HuH-7.5 (cell line): ENCODE measurements around the gene ADAMTS2.
"Not testable (repeated sequence)": the region's sequence is repeated elsewhere in the genome, so short reads cannot be mapped to it uniquely, and the experiment has no call there.

Experiments used
- DNase-seq: peaks from one replicate; pipeline ENCODE4 v3.0.0; 2011; ENCODE audit warnings: low spot score

The ADAMTS2 gene

DNA sequence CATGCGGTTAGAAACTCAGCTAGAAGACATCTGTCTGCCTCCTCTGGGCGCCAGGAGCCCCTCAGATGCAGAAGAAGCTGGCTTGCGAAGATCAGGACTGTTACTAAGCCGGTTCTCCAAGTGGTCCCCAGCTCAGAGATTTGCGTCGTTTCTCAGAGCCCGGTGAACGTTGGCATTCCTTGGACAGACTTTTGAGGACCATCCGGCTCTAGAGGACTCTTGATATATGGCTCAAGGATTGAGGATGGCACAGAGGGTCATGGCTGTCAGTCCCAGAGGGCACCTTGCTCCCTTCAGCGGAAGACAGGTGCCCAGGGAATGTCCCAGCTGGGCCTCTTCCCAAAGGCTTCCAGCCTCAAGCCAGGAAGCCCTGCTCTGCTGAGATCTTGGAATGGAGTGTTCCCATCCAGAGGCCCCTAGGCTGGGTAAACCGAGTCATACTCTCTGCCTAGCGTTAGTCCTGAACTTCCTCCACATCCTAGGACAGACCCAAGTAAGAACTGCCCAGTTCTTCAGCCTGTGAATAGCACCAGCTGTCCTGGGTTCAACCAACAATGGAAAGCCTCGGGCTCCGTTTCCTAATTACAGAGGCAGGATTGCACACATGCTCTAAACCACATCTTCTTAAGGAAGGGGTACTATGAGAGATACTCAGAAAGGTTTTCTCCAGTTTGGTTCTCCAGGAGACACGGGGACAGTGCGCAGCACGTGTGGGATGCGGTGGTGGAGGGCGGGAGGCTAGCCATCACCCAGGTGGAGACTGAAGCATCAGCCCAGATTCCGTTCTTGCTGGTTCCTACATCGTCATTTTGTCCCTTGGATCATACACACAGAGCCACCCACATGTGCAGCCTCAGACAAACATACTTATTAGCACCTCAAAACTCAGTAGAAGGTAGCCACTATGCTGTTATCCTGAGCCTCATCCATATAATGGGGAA, 233.7 kb downstream of the ADAMTS2 start:
- no peak for DNase-seq

GRCh38 chr5:179110528-179110927, 234.7 kb downstream of the ADAMTS2 start:
- DNase-seq, result no peak

DNA sequence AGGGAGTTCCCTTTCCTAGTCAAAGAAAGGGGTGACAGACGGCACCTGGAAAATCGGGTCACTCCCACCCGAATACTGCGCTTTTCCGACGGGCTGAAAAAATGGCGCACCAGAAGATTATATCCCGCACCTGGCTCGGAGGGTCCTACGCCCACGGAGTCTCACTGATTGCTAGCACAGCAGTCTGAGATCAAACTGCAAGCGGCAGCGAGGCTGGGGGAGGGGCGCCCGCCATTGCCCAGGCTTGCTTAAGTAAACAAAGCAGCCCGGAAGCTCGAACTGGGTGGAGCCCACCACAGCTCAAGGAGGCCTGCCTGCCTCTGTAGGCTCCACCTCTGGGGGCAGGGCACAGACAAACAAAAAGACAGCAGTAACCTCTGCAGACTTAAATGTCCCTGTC, 244.0 kb downstream of the ADAMTS2 start:
- DNase-seq, result not testable (repeated sequence)

- no peak for DNase-seq
Observed at GRCh38 chr5:179089502-179089901, 255.8 kb downstream of the ADAMTS2 start.

DNA sequence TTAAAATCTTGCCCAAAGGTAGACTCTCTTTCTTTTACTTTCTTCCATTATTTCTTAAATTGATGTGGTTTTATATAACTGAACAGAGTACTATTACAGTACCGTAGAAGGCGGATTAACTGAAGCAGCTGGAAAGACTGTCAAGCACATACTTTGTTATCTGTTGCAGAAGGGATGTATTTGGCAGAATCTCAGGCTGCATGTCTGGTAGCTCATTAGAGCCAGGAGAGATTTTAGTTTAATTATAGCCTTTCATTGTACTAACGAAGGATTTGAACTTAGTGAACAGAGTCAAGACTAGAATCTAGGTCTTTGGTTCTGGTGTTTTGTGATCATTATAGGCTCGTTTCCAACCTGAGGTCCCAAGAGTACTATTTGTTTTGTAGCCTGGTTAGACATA, 264.5 kb downstream of the ADAMTS2 start:
- no peak for DNase-seq

DNA sequence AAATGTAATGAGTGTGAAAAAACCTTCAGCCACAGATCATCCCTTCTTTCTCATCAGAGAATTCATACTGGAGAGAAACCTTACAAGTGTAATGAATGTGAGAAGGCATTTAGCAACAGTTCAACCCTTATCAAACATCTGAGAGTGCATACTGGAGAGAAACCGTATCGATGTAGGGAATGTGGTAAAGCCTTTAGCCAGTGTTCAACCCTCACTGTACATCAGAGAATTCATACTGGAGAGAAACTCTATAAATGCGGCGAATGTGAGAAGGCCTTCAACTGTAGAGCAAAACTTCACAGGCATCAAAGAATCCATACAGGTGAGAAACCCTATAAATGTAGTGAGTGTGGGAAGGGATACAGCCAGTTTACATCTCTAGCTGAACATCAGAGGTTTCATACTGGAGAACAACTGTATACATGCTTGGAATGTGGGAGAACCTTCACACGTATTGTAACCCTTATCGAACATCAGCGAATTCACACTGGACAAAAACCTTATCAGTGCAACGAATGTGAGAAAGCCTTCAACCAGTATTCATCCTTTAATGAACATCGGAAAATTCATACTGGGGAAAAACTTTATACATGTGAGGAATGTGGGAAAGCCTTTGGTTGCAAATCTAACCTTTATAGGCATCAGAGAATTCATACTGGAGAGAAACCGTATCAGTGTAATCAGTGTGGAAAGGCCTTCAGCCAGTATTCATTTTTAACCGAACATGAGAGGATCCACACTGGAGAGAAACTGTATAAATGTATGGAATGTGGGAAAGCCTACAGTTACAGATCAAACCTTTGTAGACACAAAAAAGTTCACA, 265.9 kb downstream of the ADAMTS2 start:
- DNase-seq, result no peak

- DNase-seq, result no peak
Observed at GRCh38 chr5:179065703-179066102, 279.6 kb downstream of the ADAMTS2 start.

- no peak for DNase-seq
Observed at GRCh38 chr5:179061025-179061424, 284.2 kb downstream of the ADAMTS2 start.
